ENCODE results near the gene AGAP3. TPM values are rescaled to one million over a fixed set of nuclear protein-coding genes. Genes with fewer than 3 reads are reported as not detected.

AGAP3 gene
- total RNA-seq, 3 donors from 2014 or later (not counting 1 experiment from before 2014, with no cell fraction given): 27.7 to 46.9 (median 42.8) TPM

- Mint-ChIP-seq H3K36me3 (no peaks in the 10 kb centered on the region), H3K27me3 (ENCODE audit: low read depth in 2 of 2) (no peaks in the 10 kb centered on the region), H3K27ac (no peak overlapping the region), H3K9me3 (no peaks in the 10 kb centered on the region), H3K4me1 (no peaks in the 10 kb centered on the region), H3K4me3 (no peak overlapping the region)
- Histone ChIP-seq H3K4me3 (ENCODE audit: low read length) (no peak overlapping the region), H3K9me3 (ENCODE audit: control insufficient read depth, insufficient read depth, low read length) (no peaks in the 10 kb centered on the region), H3K27ac (ENCODE audit: low read length) (no peak overlapping the region), H3K36me3 (ENCODE audit: control insufficient read depth, insufficient read depth, low read length) (peaks cover 8% of the 10 kb centered on the region), H3K27me3 (ENCODE audit: control insufficient read depth, insufficient read depth, low read length) (no peaks in the 10 kb centered on the region), H3K4me1 (ENCODE audit: control insufficient read depth, insufficient read depth, low read length) (no peaks in the 10 kb centered on the region)
- WGBS (ENCODE audit: insufficient coverage): 91% methylated on average over 27 of the region's 28 CpGs
- ATAC-seq (no peak), DNase-seq (no peak)
- intact Hi-C loops (cut with micrococcal nuclease): no loop called here
- no peak for TF ChIP-seq CTCF (IDR thresholded peaks at IDR 0.05)
Measured at GRCh38 chr7:151129117-151129959, 43.1 kb downstream of the AGAP3 start.

GRCh38 chr7:151129960-151130591 lies 43.8 kb downstream of the AGAP3 start:
- no peak overlapping the region for H3K27ac ChIP-seq (ENCODE audit: low read length)
- Mint-ChIP-seq H3K27ac (no peak overlapping the region), H3K4me3 (no peak overlapping the region), H3K27me3 (ENCODE audit: low read depth in 2 of 2) (no peaks in the 10 kb centered on the region), H3K4me1 (no peaks in the 10 kb centered on the region), H3K9me3 (no peaks in the 10 kb centered on the region), H3K36me3 (no peaks in the 10 kb centered on the region)
- H3K4me1 ChIP-seq (ENCODE audit: control insufficient read depth, insufficient read depth, low read length): no peaks in the 10 kb centered on the region
- peaks cover 9% of the 10 kb centered on the region for H3K36me3 ChIP-seq (ENCODE audit: control insufficient read depth, insufficient read depth, low read length)
- H3K9me3 ChIP-seq (ENCODE audit: control insufficient read depth, insufficient read depth, low read length): no peaks in the 10 kb centered on the region
- WGBS (ENCODE audit: insufficient coverage): 90% methylated on average over 9 of the region's 9 CpGs
- ATAC-seq (no peak), DNase-seq (no peak)
- no peak overlapping the region for H3K4me3 ChIP-seq (ENCODE audit: low read length)
- intact Hi-C loops (cut with micrococcal nuclease): no loop called here
- H3K27me3 ChIP-seq (ENCODE audit: control insufficient read depth, insufficient read depth, low read length): no peaks in the 10 kb centered on the region
- no peak for TF ChIP-seq CTCF (IDR thresholded peaks at IDR 0.05)

GRCh38 chr7:151130741-151131157 lies 44.5 kb downstream of the AGAP3 start:
- no peak for TF ChIP-seq CTCF (IDR thresholded peaks at IDR 0.05)
- Histone ChIP-seq H3K27me3 (ENCODE audit: control insufficient read depth, insufficient read depth, low read length) (no peaks in the 10 kb centered on the region), H3K27ac (ENCODE audit: low read length) (no peak overlapping the region), H3K9me3 (ENCODE audit: control insufficient read depth, insufficient read depth, low read length) (no peaks in the 10 kb centered on the region), H3K4me3 (ENCODE audit: low read length) (no peak overlapping the region), H3K36me3 (ENCODE audit: control insufficient read depth, insufficient read depth, low read length) (peaks cover 9% of the 10 kb centered on the region), H3K4me1 (ENCODE audit: control insufficient read depth, insufficient read depth, low read length) (no peaks in the 10 kb centered on the region)
- Mint-ChIP-seq H3K4me1 (no peaks in the 10 kb centered on the region), H3K9me3 (no peaks in the 10 kb centered on the region), H3K27ac (no peak overlapping the region), H3K4me3 (no peak overlapping the region), H3K36me3 (no peaks in the 10 kb centered on the region), H3K27me3 (ENCODE audit: low read depth in 2 of 2) (no peaks in the 10 kb centered on the region)
- ATAC-seq (no peak), DNase-seq (no peak)
- 93% methylated on average over 17 of the region's 17 CpGs for WGBS (ENCODE audit: insufficient coverage)
- intact Hi-C loops (cut with micrococcal nuclease): no loop called here
